ENCODE measurements around the gene GPX6. TPM values are rescaled to one million over a fixed set of nuclear protein-coding genes. Genes with fewer than 3 reads are reported as not detected.
"Not testable (repeated sequence)": the region's sequence is repeated elsewhere in the genome, so short reads cannot be mapped to it uniquely, and the experiment has no call there.

The GPX6 gene
- total RNA-seq, 1 donor from 2014 or later = not detected

- no peak for DNase-seq
Measured at GRCh38 chr6:28523241-28523622, 7.6 kb upstream of the GPX6 start.

- DNase-seq = no peak
Measured at GRCh38 chr6:28522594-28523240, 7.1 kb upstream of the GPX6 start.

- DNase-seq = no peak
Measured at GRCh38 chr6:28517964-28518363, 2.4 kb upstream of the GPX6 start.

- not testable (repeated sequence) for DNase-seq
Measured at GRCh38 chr6:28512387-28512786, 3.2 kb downstream of the GPX6 start.

GRCh38 chr6:28511628-28512300, 3.8 kb downstream of the GPX6 start:
- no peak for DNase-seq

- no peak for DNase-seq
Measured at GRCh38 chr6:28506807-28507475, 8.7 kb downstream of the GPX6 start.

- DNase-seq = no peak
Measured at GRCh38 chr6:28505733-28506132, 9.9 kb downstream of the GPX6 start.

GRCh38 chr6:28502709-28503305, 12.8 kb downstream of the GPX6 start:
- not testable (repeated sequence) for DNase-seq

- not testable (repeated sequence) for DNase-seq
Measured at GRCh38 chr6:28502136-28502535, 13.5 kb downstream of the GPX6 start.

GRCh38 chr6:28501259-28501658, 14.3 kb downstream of the GPX6 start:
- DNase-seq = no peak

- DNase-seq = no peak
Measured at GRCh38 chr6:28497893-28498292, 17.7 kb downstream of the GPX6 start.

- DNase-seq = no peak
Measured at GRCh38 chr6:28497306-28497705, 18.3 kb downstream of the GPX6 start.

- no peak for DNase-seq
Measured at GRCh38 chr6:28496099-28496779, 19.4 kb downstream of the GPX6 start.

GRCh38 chr6:28491984-28492317, 23.6 kb downstream of the GPX6 start:
- DNase-seq = no peak

- no peak for DNase-seq
Measured at GRCh38 chr6:28490205-28490890, 25.2 kb downstream of the GPX6 start.

- DNase-seq = no peak
Measured at GRCh38 chr6:28489366-28490204, 26.0 kb downstream of the GPX6 start.

- no peak for DNase-seq
Measured at GRCh38 chr6:28488916-28489365, 26.7 kb downstream of the GPX6 start.

- no peak for DNase-seq
Measured at GRCh38 chr6:28486988-28487742, 28.4 kb downstream of the GPX6 start.

- DNase-seq = no peak
Measured at GRCh38 chr6:28486533-28486932, 29.1 kb downstream of the GPX6 start.

- no peak for DNase-seq
Measured at GRCh38 chr6:28485482-28485881, 30.1 kb downstream of the GPX6 start.

Data from occipital lobe (tissue), 2 donors.